A549 (cell line): ENCODE measurements around the gene FAM47E.

Source experiments
- CEBPB ChIP-seq, 2 experiments: fragments of >200 bp in 1 of 2; sonication (Bioruptor Twin) in 1 of 2; formaldehyde crosslinking in 1 of 2; IDR thresholded peaks; 2 replicates each; pipeline ENCODE4 v1.6.1; 2012 to 2016
- CHD2 ChIP-seq: fragments of 150-350 bp; IDR thresholded peaks from 2 replicates; pipeline ENCODE4 v1.6.1; 2014; ENCODE audit warnings: low read length; ENCODE audit not compliant: partially characterized antibody
- ESRRA ChIP-seq: fragments of 150-350 bp; IDR thresholded peaks from 2 replicates; pipeline ENCODE4 v1.6.1; 2014; ENCODE audit warnings: mild to moderate bottlenecking, low read length, borderline replicate concordance
- KDM1A ChIP-seq: fragments of 200-600 bp; sonication (generic); IDR thresholded peaks from 2 replicates; pipeline ENCODE4 v1.6.1; 2016; ENCODE audit warnings: low read depth, mild to moderate bottlenecking
- MAZ ChIP-seq: fragments of 150-350 bp; IDR thresholded peaks from 2 replicates; pipeline ENCODE4 v1.6.1; 2014; ENCODE audit warnings: antibody characterized with exemption, low read depth, low read length, borderline replicate concordance
- NR3C1 ChIP-seq: fragments of >200 bp; sonication (Bioruptor Twin); formaldehyde crosslinking; IDR thresholded peaks from 3 replicates; pipeline ENCODE4 v1.6.1; 2017
- POLR2A ChIP-seq: IDR thresholded peaks from 2 replicates; pipeline ENCODE4 v1.6.1; 2012; ENCODE audit warnings: mild to moderate bottlenecking, low read length
- RAD21 ChIP-seq, 2 experiments: fragments of >200 bp in 1 of 2; sonication (Bioruptor Twin) in 1 of 2; formaldehyde crosslinking in 1 of 2; IDR thresholded peaks in 1 of 2; conservative IDR thresholded peaks in 1 of 2; 2 replicates in 1 of 2; 3 replicates in 1 of 2; pipeline ENCODE4 v1.6.1; 2012 to 2018; ENCODE audit warnings: inconsistent platforms in 1 of 2
- TF ChIP-seq, protein P1 (sequence below): fragments of >200 bp; sonication (Bioruptor Twin); formaldehyde crosslinking; IDR thresholded peaks from 3 replicates; pipeline ENCODE4 v1.5.1; 2016

DNA sequence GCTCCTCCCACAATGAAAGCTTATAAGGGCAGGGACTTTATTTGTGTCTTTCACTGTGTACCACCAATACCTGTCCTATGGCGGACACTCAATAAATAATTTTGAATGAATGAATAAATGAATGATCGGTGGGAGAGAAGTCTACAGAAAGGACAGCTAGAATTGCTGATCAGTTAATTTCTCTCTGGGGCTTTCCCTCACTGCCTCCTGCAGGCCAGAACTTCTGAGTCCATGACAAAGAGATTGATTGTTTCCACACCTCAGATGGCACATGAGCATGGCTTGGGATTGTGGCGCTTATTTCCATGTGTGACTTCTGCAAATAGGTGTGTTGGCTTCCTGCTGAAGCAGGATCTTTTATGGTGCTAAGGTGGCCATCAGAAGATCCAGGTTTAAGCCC lies 6.3 kb downstream of the FAM47E start:
- no peak for TF ChIP-seq MAZ
- TF ChIP-seq NR3C1 = no peak
- no peak for TF ChIP-seq KDM1A
- no peak for TF ChIP-seq RAD21 (conservative IDR thresholded peaks at IDR 0.05 in 1 of 2, IDR thresholded peaks at IDR 0.05 in 1 of 2)
- TF ChIP-seq, protein P1, sequence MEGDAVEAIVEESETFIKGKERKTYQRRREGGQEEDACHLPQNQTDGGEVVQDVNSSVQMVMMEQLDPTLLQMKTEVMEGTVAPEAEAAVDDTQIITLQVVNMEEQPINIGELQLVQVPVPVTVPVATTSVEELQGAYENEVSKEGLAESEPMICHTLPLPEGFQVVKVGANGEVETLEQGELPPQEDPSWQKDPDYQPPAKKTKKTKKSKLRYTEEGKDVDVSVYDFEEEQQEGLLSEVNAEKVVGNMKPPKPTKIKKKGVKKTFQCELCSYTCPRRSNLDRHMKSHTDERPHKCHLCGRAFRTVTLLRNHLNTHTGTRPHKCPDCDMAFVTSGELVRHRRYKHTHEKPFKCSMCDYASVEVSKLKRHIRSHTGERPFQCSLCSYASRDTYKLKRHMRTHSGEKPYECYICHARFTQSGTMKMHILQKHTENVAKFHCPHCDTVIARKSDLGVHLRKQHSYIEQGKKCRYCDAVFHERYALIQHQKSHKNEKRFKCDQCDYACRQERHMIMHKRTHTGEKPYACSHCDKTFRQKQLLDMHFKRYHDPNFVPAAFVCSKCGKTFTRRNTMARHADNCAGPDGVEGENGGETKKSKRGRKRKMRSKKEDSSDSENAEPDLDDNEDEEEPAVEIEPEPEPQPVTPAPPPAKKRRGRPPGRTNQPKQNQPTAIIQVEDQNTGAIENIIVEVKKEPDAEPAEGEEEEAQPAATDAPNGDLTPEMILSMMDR = no peak
- no peak for TF ChIP-seq POLR2A
- no peak for TF ChIP-seq CEBPB (IDR thresholded peaks at IDR 0.05)
- TF ChIP-seq CHD2 = no peak
- no peak for TF ChIP-seq ESRRA
